ENCODE data around the gene FBXL2.

DNA sequence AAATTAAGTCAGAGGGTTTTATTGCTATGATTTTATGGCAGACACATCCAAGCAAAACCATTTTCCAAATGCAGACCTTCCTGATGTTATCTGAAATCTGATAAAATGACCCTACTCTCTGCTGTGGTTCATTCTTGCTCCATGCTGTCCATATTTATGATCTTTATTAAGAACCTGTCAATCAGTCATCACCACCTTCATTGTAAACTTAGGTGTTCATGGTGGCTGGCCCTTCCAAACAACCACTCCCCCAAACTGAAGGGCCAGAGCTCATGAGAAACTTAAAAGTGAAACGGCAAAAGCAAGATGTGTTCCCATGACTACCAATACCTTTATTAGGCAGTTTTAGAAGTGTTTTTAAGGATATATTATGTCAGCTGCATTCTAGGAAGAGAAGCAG is 109.4 kb downstream of the FBXL2 start:
- TF ChIP-seq POLR2A (IDR thresholded peaks at IDR 0.05; ENCODE audit: low read length) (no peak), GATA1 (IDR thresholded peaks at IDR 0.05; ENCODE audit: low read depth, low read length) (no peak)

All from erythroblast (primary cell).